Activated CD8-positive, alpha-beta T cell treated with anti-CD3 and anti-CD28 coated beads for 36 hours (primary cell): ENCODE data around the gene VAMP5. TPM values are rescaled to one million over a fixed set of nuclear protein-coding genes. Genes with fewer than 3 reads are reported as not detected.
A peak's percentile ranks its signal among the peaks of the same experiment; 100 is the strongest.

ENCODE experiments used
- ATAC-seq: fragments of 200-7000 bp; cut with Tn5 transposase; one replicate; pipeline ENCODE4 v1.10.0; 2021; ENCODE audit warnings: mild to moderate bottlenecking, moderate library complexity
- CTCF ChIA-PET: fragments of 350-600 bp; sonication (Branson Sonifier 250); formaldehyde crosslinking; loops from one replicate; lab custom pipeline; 2021; ENCODE audit warnings: antibody characterized with exemption; lab: Charles Lee
- POLR2A ChIA-PET: fragments of 350-600 bp; sonication (Branson Sonifier 250); formaldehyde crosslinking; loops from one replicate; lab custom pipeline; 2021; ENCODE audit warnings: antibody characterized with exemption; lab: Charles Lee
- DNase-seq: peaks from one replicate; pipeline ENCODE4 v3.0.0-alpha.2; 2020
- H3K27ac Mint-ChIP-seq: one replicate; pipeline ENCODE4 v1.8.0; 2021; ENCODE audit warnings: mild to moderate bottlenecking, mixed read lengths
- H3K27me3 Mint-ChIP-seq: one replicate; pipeline ENCODE4 v1.8.0; 2021; ENCODE audit warnings: mixed read lengths
- H3K36me3 Mint-ChIP-seq: one replicate; pipeline ENCODE4 v1.8.0; 2021; ENCODE audit warnings: low read depth, mixed read lengths
- H3K4me1 Mint-ChIP-seq: one replicate; pipeline ENCODE4 v1.8.0; 2021; ENCODE audit warnings: low read depth, mixed read lengths
- H3K4me3 Mint-ChIP-seq: one replicate; pipeline ENCODE4 v1.8.0; 2021; ENCODE audit warnings: mild to moderate bottlenecking, moderate library complexity, mixed read lengths
- H3K9me3 Mint-ChIP-seq: one replicate; pipeline ENCODE4 v1.8.0; 2021; ENCODE audit warnings: mixed read lengths
- intact Hi-C: fragments of 100-400 bp; cut with micrococcal nuclease; formaldehyde crosslinking; loops from one replicate; pipeline ENCODE4 v1.10.0; 2022
- total RNA-seq, 2 experiments: library from RNA; stranded (reverse); gene quantifications; one replicate each; pipeline ENCODE4 v1.2.3, GENCODE V29; 2021
- TF ChIP-seq, protein P1 (sequence below): fragments of 200-600 bp; IDR thresholded peaks from one replicate; pipeline ENCODE4 v1.8.0; 2022; ENCODE audit warnings: antibody characterized with exemption, mild to moderate bottlenecking

Gene VAMP5
- total RNA-seq, 2 experiments from 2014 or later: 28.0 to 29.4 TPM

DNA sequence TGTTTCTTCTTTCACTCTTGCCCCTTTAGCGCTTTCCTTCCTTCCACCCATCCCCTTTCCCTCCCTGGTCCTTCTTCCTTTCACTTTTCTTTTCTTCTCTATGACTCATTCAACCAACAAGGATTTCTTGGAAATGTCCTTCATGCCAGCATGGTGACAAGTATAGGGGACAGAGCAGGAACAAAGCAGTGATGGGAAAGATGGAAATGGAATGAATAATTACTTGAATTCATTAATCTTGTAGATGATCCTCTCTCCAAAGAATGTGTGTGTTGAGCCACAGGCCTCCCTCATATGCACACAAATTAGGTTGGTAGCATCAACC, 1.5 kb downstream of the VAMP5 start:
- DNase-seq (no peak), ATAC-seq (no peak)
- intact Hi-C loops: no loop called here
- ChIA-PET CTCF (interaction anchor here (0.6 to 1.6 kb wide), 2 partner anchors 19 to 162 kb away, joined by 4 to 5 read pairs; no protein-coding TSS in a partner anchor), POLR2A (interaction anchor here (1.0 to 3.3 kb wide), 6 partner anchors 9 to 167 kb away, joined by 4 to 21 read pairs (median 11); partner anchors contain the start of genes MAT2A, RNF181, SH2D6 and TMEM150A)
- Mint-ChIP-seq H3K36me3 (peaks cover 15% of the 10 kb centered on the region), H3K9me3 (no peaks in the 10 kb centered on the region), H3K4me1 (peaks cover 37% of the 10 kb centered on the region), H3K4me3 (peak overlapping the region; percentile 81), H3K27ac (peak overlapping the region; percentile 91), H3K27me3 (no peaks in the 10 kb centered on the region)
- TF ChIP-seq, protein P1, sequence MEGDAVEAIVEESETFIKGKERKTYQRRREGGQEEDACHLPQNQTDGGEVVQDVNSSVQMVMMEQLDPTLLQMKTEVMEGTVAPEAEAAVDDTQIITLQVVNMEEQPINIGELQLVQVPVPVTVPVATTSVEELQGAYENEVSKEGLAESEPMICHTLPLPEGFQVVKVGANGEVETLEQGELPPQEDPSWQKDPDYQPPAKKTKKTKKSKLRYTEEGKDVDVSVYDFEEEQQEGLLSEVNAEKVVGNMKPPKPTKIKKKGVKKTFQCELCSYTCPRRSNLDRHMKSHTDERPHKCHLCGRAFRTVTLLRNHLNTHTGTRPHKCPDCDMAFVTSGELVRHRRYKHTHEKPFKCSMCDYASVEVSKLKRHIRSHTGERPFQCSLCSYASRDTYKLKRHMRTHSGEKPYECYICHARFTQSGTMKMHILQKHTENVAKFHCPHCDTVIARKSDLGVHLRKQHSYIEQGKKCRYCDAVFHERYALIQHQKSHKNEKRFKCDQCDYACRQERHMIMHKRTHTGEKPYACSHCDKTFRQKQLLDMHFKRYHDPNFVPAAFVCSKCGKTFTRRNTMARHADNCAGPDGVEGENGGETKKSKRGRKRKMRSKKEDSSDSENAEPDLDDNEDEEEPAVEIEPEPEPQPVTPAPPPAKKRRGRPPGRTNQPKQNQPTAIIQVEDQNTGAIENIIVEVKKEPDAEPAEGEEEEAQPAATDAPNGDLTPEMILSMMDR: no peak

DNA sequence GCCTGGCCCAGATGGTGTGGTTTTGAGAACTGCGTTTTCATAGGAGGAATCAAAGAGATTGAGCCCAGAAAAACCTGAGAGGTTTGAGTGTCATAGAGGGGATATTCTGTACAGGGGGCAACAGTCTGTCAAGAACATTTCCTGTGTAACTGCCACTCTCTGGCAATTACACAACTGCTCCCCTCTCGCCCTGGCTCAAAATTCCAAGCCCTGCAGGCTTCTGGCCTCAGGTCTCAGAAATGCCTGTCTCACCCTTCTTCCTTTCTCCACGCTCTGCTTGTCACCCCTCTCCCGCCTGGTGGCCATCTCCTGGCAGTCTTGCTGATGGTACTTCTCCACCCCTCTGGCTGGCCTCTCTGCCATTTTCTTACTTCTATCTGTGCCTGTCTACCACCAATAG, 4.0 kb downstream of the VAMP5 start:
- no peak for ATAC-seq
- H3K27ac Mint-ChIP-seq: peak overlapping the region; percentile 35
- intact Hi-C loops: no loop called here
- DNase-seq: no peak
- TF ChIP-seq, protein P1: no peak
- ChIA-PET CTCF (interaction anchor here (1.4 to 1.5 kb wide), 2 partner anchors 9 to 37 kb away, joined by 4 to 8 read pairs; no protein-coding TSS in a partner anchor), POLR2A (interaction anchor here (0.8 to 2.9 kb wide), 3 partner anchors 11 to 187 kb away, joined by 3 to 12 read pairs (median 5); partner anchors contain the start of gene TMEM150A)
- peaks cover 4% of the 10 kb centered on the region for H3K36me3 Mint-ChIP-seq
- no peaks in the 10 kb centered on the region for H3K27me3 Mint-ChIP-seq
- peaks cover 29% of the 10 kb centered on the region for H3K4me1 Mint-ChIP-seq
- H3K4me3 Mint-ChIP-seq: no peak overlapping the region
- H3K9me3 Mint-ChIP-seq: no peaks in the 10 kb centered on the region

DNA sequence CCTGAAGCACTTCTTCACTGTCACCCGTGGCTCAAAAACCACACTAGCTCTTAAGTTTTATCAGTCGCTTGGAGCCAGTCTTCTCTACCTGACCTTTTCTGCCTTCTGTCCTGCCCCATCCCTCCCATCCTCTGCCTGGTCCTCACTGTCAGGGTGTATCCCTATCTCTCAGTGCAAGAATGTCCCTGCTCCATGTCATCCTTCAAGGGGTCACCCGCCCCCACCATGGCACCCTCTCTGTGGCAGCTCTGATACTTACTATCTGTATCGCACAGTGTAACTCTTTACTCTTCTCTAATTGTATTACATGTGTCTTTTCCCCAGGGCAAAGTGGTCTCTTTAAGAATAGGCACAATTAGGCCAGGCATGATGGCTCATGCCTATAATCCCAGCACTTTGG, 4.4 kb downstream of the VAMP5 start:
- peaks cover 25% of the 10 kb centered on the region for H3K4me1 Mint-ChIP-seq
- H3K9me3 Mint-ChIP-seq: no peaks in the 10 kb centered on the region
- no peaks in the 10 kb centered on the region for H3K27me3 Mint-ChIP-seq
- no peak overlapping the region for H3K4me3 Mint-ChIP-seq
- H3K27ac Mint-ChIP-seq: no peak overlapping the region
- POLR2A ChIA-PET: interaction anchor here (1.5 to 2.9 kb wide), 2 partner anchors 11 to 14 kb away, joined by 5 to 12 read pairs; partner anchors contain the start of gene TMEM150A
- H3K36me3 Mint-ChIP-seq: peaks cover under 1% of the 10 kb centered on the region
- intact Hi-C loops: no loop called here
- DNase-seq: no peak
- TF ChIP-seq, protein P1: no peak
- ATAC-seq: no peak
- CTCF ChIA-PET: interaction anchor here (1.2 to 1.5 kb wide), 3 partner anchors 10 to 38 kb away, joined by 3 to 8 read pairs (median 4); no protein-coding TSS in a partner anchor

DNA sequence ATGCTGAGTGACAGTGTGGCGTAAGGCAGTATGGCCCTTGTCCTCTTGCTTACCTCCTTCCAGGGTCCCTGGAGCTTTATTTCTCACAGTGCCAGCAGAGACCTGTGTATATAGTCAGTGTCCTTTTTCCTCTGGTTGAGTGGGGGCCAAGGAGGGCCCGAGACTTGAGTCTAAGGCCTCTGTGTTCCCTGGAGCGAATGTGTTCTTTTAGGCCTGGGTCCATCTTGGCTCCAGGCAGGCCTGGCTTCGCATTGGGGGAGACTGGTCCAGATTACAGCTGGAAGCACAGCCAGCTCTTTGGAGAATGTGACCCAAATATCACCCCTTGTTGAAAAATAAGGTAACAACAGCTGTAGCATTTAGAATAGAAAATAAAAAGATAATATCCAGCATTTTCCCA, 5.0 kb downstream of the VAMP5 start:
- no peak overlapping the region for H3K4me3 Mint-ChIP-seq
- TF ChIP-seq, protein P1: no peak
- DNase-seq (no peak), ATAC-seq (no peak)
- no peaks in the 10 kb centered on the region for H3K27me3 Mint-ChIP-seq
- H3K4me1 Mint-ChIP-seq: peaks cover 24% of the 10 kb centered on the region
- ChIA-PET POLR2A (interaction anchor here (2.9 kb wide), 1 partner anchor 10 kb away, joined by 12 read pairs; no protein-coding TSS in a partner anchor), CTCF (interaction anchor here (1.2 kb wide), 2 partner anchors 10 to 12 kb away, joined by 3 read pairs; no protein-coding TSS in a partner anchor)
- H3K27ac Mint-ChIP-seq: no peak overlapping the region
- no peaks in the 10 kb centered on the region for H3K36me3 Mint-ChIP-seq
- intact Hi-C loops: no loop called here
- no peaks in the 10 kb centered on the region for H3K9me3 Mint-ChIP-seq
